HG03095 (cell line): ENCODE results near the gene MON1B.

Source experiments
- ATAC-seq: cut with Tn5 transposase; IDR thresholded peaks from one replicate; pipeline ENCODE4 v1.9.1; 2021; ENCODE audit warnings: moderate library complexity; ENCODE audit not compliant: unreplicated experiment

The MON1B gene

DNA sequence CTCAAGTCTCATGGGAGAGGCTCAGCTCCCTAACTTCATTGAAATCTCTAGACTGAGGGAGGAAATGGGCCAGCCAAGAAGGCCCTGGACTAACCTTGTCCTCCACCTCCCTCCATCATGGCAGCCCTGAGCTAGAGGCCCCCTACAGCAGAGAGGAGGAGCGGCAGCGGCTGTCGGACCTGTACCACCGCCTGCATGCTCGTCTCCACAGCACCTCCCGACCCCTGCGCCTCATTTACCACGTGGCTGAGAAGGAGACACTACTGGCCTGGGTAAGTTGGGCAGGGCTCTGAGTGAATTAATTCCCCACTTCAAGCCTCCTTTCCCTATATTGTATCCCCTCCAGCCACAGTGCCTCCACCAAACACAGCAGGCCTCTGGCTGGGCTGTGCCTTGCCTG lies 4.4 kb downstream of the MON1B start:
- ATAC-seq, result no peak

GRCh38 chr16:77197747-77198146 lies 6.8 kb downstream of the MON1B start:
- ATAC-seq, result no peak

- ATAC-seq, result no peak
Measured at GRCh38 chr16:77199211-77199610, 8.2 kb downstream of the MON1B start, which contains the start of gene SYCE1L. Gene SYCE1L, plus strand, starts transcription at chr16:77199408. Its CDS starts 44 bp downstream, at chr16:77199452.

DNA sequence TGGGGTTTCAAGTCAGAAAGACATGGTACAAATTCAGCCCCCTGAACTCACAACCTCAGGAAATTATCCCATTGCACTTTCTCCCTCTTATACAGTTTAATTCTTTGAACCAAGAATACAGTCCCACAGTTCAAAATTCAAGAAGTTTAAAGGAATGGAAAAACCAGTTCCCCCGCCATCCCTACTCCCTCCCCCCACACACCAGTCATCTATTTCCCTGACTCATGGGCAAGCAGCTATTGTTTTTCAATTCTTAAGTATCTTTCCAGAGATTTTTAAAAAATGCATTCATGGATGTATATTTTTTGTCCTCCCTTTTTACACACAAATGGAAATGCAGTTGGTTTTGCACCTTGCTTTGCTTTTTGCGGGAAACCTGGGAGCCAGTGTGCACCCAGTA lies 15.5 kb downstream of the MON1B start:
- ATAC-seq, result no peak

GRCh38 chr16:77207030-77207429 lies 16.0 kb downstream of the MON1B start:
- ATAC-seq, result no peak

DNA sequence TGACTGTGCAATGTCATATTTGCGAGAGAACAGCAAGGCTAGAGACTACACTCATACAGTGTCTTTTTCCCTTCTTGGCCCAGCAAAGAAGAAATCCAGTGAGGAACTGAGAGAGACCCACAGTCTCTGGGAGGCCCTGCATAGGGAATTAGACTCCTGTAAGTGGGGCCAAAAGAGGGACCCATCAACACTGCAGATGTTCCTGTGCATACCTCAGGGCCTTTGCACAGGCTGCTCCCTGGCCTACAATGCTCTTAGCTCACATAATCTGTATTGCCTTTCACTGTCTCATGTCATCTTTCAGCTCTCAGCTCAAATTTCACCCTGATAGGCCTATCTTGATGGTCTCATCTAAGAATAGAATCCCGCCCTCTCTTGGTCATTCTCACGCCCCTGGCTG lies 17.4 kb downstream of the MON1B start:
- ATAC-seq, result no peak

- peak; percentile 58 for ATAC-seq
Measured at GRCh38 chr16:77211880-77212740, 21.1 kb downstream of the MON1B start.

- peak; percentile 76 for ATAC-seq
Measured at GRCh38 chr16:77212741-77213541, 22.0 kb downstream of the MON1B start.

GRCh38 chr16:77213542-77214106 lies 22.6 kb downstream of the MON1B start:
- ATAC-seq, result no peak

- no peak for ATAC-seq
Measured at GRCh38 chr16:77214411-77215138, 23.6 kb downstream of the MON1B start.

GRCh38 chr16:77219437-77219836 lies 28.4 kb downstream of the MON1B start:
- no peak for ATAC-seq

- peak; percentile 83 for ATAC-seq
Measured at GRCh38 chr16:77220427-77220826, 29.4 kb downstream of the MON1B start.

GRCh38 chr16:77221482-77221881 lies 30.5 kb downstream of the MON1B start:
- no peak for ATAC-seq

- no peak for ATAC-seq
Measured at GRCh38 chr16:77223184-77223583, 32.2 kb downstream of the MON1B start.

GRCh38 chr16:77225182-77225581 lies 34.2 kb downstream of the MON1B start:
- no peak for ATAC-seq

DNA sequence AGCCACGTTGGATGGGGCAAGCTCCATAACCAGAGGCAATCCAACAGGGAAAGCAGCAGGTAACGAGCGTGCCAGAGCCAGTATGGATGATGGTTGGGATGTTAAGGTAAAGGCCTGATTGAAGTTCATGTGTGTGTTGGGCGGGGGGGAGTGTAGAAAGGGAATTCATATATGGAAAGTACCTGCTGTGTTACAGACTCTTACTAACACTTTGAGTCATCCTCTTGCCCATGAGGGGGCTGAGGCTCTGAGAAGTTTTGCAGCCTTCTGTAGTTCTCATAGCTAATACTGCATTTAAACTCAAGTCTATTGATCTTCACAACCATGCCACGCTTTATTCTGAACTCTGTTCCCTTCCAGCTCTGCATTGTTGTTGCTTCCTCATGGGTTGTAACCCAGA lies 36.8 kb downstream of the MON1B start:
- peak; percentile 94 for ATAC-seq

GRCh38 chr16:77231047-77231446 lies 40.1 kb downstream of the MON1B start:
- ATAC-seq, result no peak

- ATAC-seq, result no peak
Measured at GRCh38 chr16:77233799-77234519, 43.0 kb downstream of the MON1B start.

DNA sequence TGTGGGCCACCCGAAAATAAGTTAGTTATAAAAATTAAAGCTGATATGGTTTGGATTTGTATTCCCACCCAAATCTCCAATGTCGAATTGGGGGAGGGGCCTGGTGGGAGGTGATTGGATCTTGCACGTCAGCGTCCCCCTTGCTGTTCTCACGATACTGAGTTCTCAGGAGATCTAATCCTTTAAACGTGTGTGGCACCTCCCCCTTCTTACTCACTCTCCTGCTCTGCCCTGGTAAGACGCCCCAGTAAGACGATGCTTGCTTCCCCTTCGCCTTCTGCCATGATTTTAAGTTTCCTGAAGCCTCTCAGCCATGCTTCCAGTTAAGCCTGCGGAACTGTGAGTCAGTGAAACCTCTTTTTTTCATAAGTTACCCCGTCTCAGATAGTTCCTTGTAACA lies 43.6 kb downstream of the MON1B start:
- no peak for ATAC-seq

DNA sequence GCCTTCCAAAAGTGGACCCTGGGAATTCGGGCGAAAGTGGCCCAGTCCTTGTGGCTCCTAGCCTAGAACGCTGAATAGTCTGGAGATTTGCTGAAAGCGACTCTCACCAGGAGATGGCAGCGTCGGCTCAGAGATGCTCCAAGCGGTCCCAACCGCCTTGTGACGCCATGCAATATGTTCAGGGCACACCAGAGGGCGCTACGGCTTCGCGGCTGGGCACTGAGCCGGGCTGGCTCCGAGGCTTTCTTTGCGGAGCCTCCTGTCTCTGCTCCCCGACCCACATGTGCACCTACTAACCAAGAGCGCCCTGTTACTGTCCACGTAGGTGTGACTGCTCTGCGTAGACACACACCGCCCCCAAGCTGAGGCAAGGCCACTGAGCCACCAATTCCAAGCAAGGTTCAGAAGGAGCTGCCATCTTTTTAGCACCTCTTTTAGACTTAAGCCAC lies 45.1 kb downstream of the MON1B start:
- ATAC-seq, result peak; percentile 99
